Stimulated activated CD8-positive, alpha-beta memory T cell treated with anti-CD3 and anti-CD28 coated beads, Interleukin-2, amount 100 ng/mL, for 48 hours (primary cell): ENCODE results near the gene GRIN2C.

Experiments used
- DNase-seq, 2 donors: peaks; one replicate each; pipeline ENCODE4 v3.0.0-alpha.2; 2020; ENCODE audit warnings: low read depth in 2 of 2

GRIN2C gene

DNA sequence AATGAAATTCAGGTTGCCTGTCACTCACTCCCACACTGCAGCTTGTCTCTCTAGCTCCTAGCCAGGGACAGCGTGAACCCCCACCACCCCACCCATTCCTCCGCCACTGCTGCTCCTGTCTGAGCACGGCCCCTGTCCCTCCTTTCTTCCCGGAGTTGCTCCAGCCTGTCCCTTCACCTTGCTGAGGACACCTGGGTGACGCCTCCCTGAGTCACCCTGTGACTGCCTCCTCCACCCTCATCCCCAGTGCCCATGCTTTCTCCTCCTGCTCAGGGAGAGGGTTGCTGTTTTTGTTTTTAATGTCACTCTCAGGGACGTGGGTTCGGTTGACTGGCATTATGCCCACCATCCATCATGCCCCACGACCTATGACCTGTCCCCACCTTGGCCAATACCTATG is 57.8 kb downstream of the GRIN2C start:
- no peak for DNase-seq

GRCh38 chr17:74800531-74800930 is 59.2 kb downstream of the GRIN2C start:
- no peak for DNase-seq

DNA sequence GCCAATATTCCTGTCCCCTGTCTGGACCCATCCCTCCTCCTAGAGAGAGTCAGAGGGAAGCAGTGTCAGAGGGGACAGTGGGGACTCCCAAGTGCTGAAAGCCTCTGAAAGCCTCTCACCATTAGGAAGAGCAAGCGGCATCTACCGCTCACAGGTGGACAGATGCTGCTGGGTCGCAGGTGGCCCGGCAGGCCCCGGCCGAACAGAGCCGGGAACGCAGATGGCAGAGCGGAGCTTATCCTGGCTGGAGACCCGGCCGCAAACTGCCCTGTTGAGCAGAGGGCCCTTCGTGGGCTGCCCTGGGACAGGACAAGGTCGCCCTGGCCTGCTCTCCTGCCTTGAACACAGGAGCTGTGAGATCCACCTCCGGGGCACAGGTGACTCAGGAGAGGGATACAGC is 60.6 kb downstream of the GRIN2C start:
- no peak for DNase-seq

DNA sequence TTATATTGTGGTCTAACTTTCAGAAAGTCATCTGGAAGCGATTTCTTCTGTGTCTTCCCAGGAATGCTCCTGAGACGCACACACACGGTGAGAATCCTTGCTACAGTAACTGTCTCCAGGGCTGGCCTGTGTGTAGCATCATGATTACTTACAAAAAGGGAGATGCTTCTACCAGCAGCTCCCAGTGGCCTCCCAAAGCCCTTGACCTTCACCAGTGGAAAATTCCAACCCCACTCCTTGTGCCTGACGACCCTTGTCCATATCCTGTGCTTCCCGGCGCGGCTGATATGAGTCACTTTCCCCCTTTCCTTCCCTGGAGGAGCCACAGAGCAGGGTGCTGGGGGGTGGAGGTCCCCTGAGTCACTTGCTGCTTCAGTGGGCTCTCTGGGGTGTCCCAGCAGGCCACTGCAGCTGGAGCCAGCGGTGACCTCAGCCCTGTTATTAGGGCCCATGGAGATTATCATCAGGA is 61.4 kb downstream of the GRIN2C start:
- DNase-seq: no peak

DNA sequence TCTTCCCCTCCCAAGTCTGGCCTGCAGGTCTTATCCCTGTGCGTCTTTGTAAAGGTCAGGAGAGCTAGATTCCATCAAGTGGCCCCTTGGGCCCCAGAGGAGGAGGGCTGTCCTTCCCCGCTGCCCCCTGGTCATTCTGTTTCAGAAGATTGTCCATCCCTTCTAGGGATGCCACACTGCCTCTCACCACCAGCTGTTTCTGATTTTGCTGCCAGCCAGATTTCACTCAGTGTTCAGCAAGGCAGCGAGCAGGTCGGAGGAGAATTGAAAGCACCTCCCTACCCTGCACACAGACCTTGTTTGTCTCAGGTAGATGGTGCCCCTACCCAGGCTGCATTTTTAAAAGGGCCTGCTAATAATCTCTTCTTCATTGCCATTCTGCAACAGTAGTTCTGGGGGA is 61.9 kb downstream of the GRIN2C start:
- no peak for DNase-seq

DNA sequence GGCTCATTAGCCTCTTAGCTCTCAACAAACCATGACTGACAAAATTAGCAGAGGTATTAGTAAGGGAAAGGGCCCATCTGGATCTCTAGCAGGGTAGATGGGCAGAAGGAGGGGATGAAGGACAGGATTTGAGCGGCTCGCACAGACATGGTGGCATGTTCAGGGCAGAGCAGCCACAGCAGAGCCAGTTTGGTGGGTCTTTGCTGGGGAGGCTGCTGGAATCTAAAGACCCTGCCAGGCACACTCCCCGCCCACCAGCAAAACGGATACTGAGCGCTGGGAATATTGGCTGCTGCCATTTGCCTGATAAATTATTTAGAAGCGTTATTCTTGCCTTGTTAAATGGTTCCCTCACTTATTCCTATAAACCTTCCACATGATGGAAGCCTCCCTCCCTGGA is 62.8 kb downstream of the GRIN2C start:
- no peak for DNase-seq

DNA sequence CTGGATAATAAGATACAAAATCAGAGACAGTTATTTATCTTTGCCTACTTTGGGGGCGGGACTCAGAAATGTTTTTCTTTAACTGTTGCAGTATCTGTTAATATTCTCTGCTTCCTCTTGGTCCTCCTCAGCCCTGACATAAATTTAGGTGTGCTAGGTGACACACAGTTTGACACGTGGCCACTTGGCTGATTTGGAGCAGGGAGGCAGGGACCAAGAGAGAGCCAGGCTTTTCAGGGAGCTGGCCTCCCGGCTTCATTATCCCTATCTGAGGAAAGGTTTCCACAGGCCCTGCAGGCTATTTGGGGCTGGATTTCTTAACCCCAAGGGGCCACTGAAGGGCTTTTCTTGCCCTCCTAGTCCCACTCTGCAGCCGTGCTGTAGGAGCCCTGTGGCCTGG is 63.5 kb downstream of the GRIN2C start:
- no peak for DNase-seq

- DNase-seq: no peak
These were observed 64.2 kb downstream of the GRIN2C start for GRCh38 chr17:74795327-74796020.

GRCh38 chr17:74792586-74793105 is 67.0 kb downstream of the GRIN2C start:
- DNase-seq: no peak
